ENCODE data around the gene DLGAP1.

DLGAP1 gene

GRCh38 chr18:3889121-3889520 lies 566.0 kb downstream of the DLGAP1 start:
- Histone ChIP-seq H3K36me3 (ENCODE audit: insufficient read depth, insufficient read length, low read length) (no peaks in the 10 kb centered on the region), H3K4me3 (ENCODE audit: insufficient read length, low read depth) (no peak overlapping the region), H3K4me1 (ENCODE audit: insufficient read depth, insufficient read length) (no peaks in the 10 kb centered on the region), H3K9ac (ENCODE audit: insufficient read length, low read depth) (no peak overlapping the region), H3K9me3 (ENCODE audit: insufficient read depth, low read length) (no peaks in the 10 kb centered on the region), H3K27me3 (ENCODE audit: insufficient read depth, insufficient read length) (no peaks in the 10 kb centered on the region)
- TF ChIP-seq ZNF274 (IDR thresholded peaks at IDR 0.05; ENCODE audit: low read depth, low read length) (no peak), SUZ12 (IDR thresholded peaks at IDR 0.05; ENCODE audit: extremely low read depth, insufficient read depth, insufficient read length) (no peak), YY1 (IDR thresholded peaks at IDR 0.05; ENCODE audit: insufficient read depth, insufficient read length) (no peak)
- no peak for DNase-seq (ENCODE audit: low read depth, low spot score)

- no peak for DNase-seq (ENCODE audit: low read depth, low spot score)
- Histone ChIP-seq H3K9me3 (ENCODE audit: insufficient read depth, low read length) (no peaks in the 10 kb centered on the region), H3K36me3 (ENCODE audit: insufficient read depth, insufficient read length, low read length) (no peaks in the 10 kb centered on the region), H3K27me3 (ENCODE audit: insufficient read depth, insufficient read length) (no peaks in the 10 kb centered on the region), H3K4me1 (ENCODE audit: insufficient read depth, insufficient read length) (no peaks in the 10 kb centered on the region), H3K4me3 (ENCODE audit: insufficient read length, low read depth) (no peak overlapping the region), H3K9ac (ENCODE audit: insufficient read length, low read depth) (no peak overlapping the region)
- no peak for TF ChIP-seq ZNF274 (IDR thresholded peaks at IDR 0.05; ENCODE audit: low read depth, low read length)
These were observed 568.4 kb downstream of the DLGAP1 start for GRCh38 chr18:3886575-3887322.

GRCh38 chr18:3885209-3885792 lies 569.8 kb downstream of the DLGAP1 start:
- no peak for DNase-seq (ENCODE audit: low read depth, low spot score)
- no peak overlapping the region for H3K9ac ChIP-seq (ENCODE audit: insufficient read length, low read depth)
- H3K27me3 ChIP-seq (ENCODE audit: insufficient read depth, insufficient read length) = no peaks in the 10 kb centered on the region
- no peaks in the 10 kb centered on the region for H3K9me3 ChIP-seq (ENCODE audit: insufficient read depth, low read length)
- H3K36me3 ChIP-seq (ENCODE audit: insufficient read depth, insufficient read length, low read length) = no peaks in the 10 kb centered on the region
- TF ChIP-seq ZNF274 (IDR thresholded peaks at IDR 0.05; ENCODE audit: low read depth, low read length) (no peak), YY1 (IDR thresholded peaks at IDR 0.05; ENCODE audit: insufficient read depth, insufficient read length) (no peak), SUZ12 (IDR thresholded peaks at IDR 0.05; ENCODE audit: extremely low read depth, insufficient read depth, insufficient read length) (no peak)
- H3K4me3 ChIP-seq (ENCODE audit: insufficient read length, low read depth) = no peak overlapping the region
- H3K4me1 ChIP-seq (ENCODE audit: insufficient read depth, insufficient read length) = no peaks in the 10 kb centered on the region

GRCh38 chr18:3879836-3880120 lies 575.3 kb downstream of the DLGAP1 start:
- no peak for DNase-seq (ENCODE audit: low read depth, low spot score)
- Histone ChIP-seq H3K4me3 (ENCODE audit: insufficient read length, low read depth) (no peak overlapping the region), H3K27me3 (ENCODE audit: insufficient read depth, insufficient read length) (no peaks in the 10 kb centered on the region), H3K36me3 (ENCODE audit: insufficient read depth, insufficient read length, low read length) (no peaks in the 10 kb centered on the region), H3K4me1 (ENCODE audit: insufficient read depth, insufficient read length) (no peaks in the 10 kb centered on the region), H3K9me3 (ENCODE audit: insufficient read depth, low read length) (no peaks in the 10 kb centered on the region), H3K9ac (ENCODE audit: insufficient read length, low read depth) (no peak overlapping the region)
- TF ChIP-seq ZNF274 (IDR thresholded peaks at IDR 0.05; ENCODE audit: low read depth, low read length) (no peak), SUZ12 (IDR thresholded peaks at IDR 0.05; ENCODE audit: extremely low read depth, insufficient read depth, insufficient read length) (no peak), YY1 (IDR thresholded peaks at IDR 0.05; ENCODE audit: insufficient read depth, insufficient read length) (no peak)

GRCh38 chr18:3879114-3879835 lies 575.8 kb downstream of the DLGAP1 start:
- TF ChIP-seq YY1 (IDR thresholded peaks at IDR 0.05; ENCODE audit: insufficient read depth, insufficient read length) (no peak), SUZ12 (IDR thresholded peaks at IDR 0.05; ENCODE audit: extremely low read depth, insufficient read depth, insufficient read length) (no peak), ZNF274 (IDR thresholded peaks at IDR 0.05; ENCODE audit: low read depth, low read length) (no peak)
- no peak for DNase-seq (ENCODE audit: low read depth, low spot score)

GRCh38 chr18:3878401-3878800 lies 576.7 kb downstream of the DLGAP1 start:
- H3K36me3 ChIP-seq (ENCODE audit: insufficient read depth, insufficient read length, low read length) = no peaks in the 10 kb centered on the region
- no peaks in the 10 kb centered on the region for H3K27me3 ChIP-seq (ENCODE audit: insufficient read depth, insufficient read length)
- H3K4me1 ChIP-seq (ENCODE audit: insufficient read depth, insufficient read length) = no peaks in the 10 kb centered on the region
- H3K4me3 ChIP-seq (ENCODE audit: insufficient read length, low read depth) = no peak overlapping the region
- no peak for DNase-seq (ENCODE audit: low read depth, low spot score)
- no peaks in the 10 kb centered on the region for H3K9me3 ChIP-seq (ENCODE audit: insufficient read depth, low read length)
- H3K9ac ChIP-seq (ENCODE audit: insufficient read length, low read depth) = no peak overlapping the region
- no peak for TF ChIP-seq SUZ12 (IDR thresholded peaks at IDR 0.05; ENCODE audit: extremely low read depth, insufficient read depth, insufficient read length)
- no peak for TF ChIP-seq ZNF274 (IDR thresholded peaks at IDR 0.05; ENCODE audit: low read depth, low read length)
- no peak for TF ChIP-seq YY1 (IDR thresholded peaks at IDR 0.05; ENCODE audit: insufficient read depth, insufficient read length)

More at GRCh38 chr18:3879114-3879835, 575.8 kb downstream of the DLGAP1 start:
- Histone ChIP-seq H3K27me3 (ENCODE audit: insufficient read depth, insufficient read length) (no peaks in the 10 kb centered on the region), H3K4me1 (ENCODE audit: insufficient read depth, insufficient read length) (no peaks in the 10 kb centered on the region), H3K36me3 (ENCODE audit: insufficient read depth, insufficient read length, low read length) (no peaks in the 10 kb centered on the region), H3K9ac (ENCODE audit: insufficient read length, low read depth) (no peak overlapping the region), H3K9me3 (ENCODE audit: insufficient read depth, low read length) (no peaks in the 10 kb centered on the region), H3K4me3 (ENCODE audit: insufficient read length, low read depth) (no peak overlapping the region)

- H3K36me3 ChIP-seq (ENCODE audit: insufficient read depth, insufficient read length, low read length) = no peaks in the 10 kb centered on the region
- H3K4me3 ChIP-seq (ENCODE audit: insufficient read length, low read depth) = no peak overlapping the region
- no peaks in the 10 kb centered on the region for H3K4me1 ChIP-seq (ENCODE audit: insufficient read depth, insufficient read length)
- TF ChIP-seq ZNF274 (IDR thresholded peaks at IDR 0.05; ENCODE audit: low read depth, low read length) (no peak), SUZ12 (IDR thresholded peaks at IDR 0.05; ENCODE audit: extremely low read depth, insufficient read depth, insufficient read length) (no peak), YY1 (IDR thresholded peaks at IDR 0.05; ENCODE audit: insufficient read depth, insufficient read length) (no peak)
- no peak overlapping the region for H3K9ac ChIP-seq (ENCODE audit: insufficient read length, low read depth)
- no peaks in the 10 kb centered on the region for H3K9me3 ChIP-seq (ENCODE audit: insufficient read depth, low read length)
- H3K27me3 ChIP-seq (ENCODE audit: insufficient read depth, insufficient read length) = no peaks in the 10 kb centered on the region
- DNase-seq (ENCODE audit: low read depth, low spot score) = no peak
These were observed 577.4 kb downstream of the DLGAP1 start for GRCh38 chr18:3877678-3878077.
